ENCODE measurements around the gene TEDC1.

TEDC1 gene

DNA sequence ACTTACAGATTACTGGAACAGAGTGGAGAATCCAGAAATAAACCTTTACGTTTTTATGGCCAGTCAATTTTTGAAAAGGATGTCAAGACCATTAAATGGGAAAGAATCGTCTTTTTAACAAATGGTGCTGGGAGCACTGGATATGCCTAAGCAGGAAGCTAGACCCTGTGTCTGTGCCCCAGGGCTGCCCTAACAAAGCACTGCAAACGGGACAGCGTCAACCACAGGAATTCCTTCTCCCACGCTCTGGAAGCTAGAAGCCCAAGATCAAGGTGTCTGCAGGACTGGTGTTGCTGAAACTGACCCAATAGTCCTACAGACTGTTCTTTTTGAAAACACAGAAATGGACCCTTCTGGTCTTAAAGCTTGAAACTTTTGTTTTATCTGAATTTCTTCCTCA lies 26.1 kb downstream of the TEDC1 start:
- in situ Hi-C loops (cut with HindIII; ENCODE audit: low sequenced_read_pairs) = no loop called here

DNA sequence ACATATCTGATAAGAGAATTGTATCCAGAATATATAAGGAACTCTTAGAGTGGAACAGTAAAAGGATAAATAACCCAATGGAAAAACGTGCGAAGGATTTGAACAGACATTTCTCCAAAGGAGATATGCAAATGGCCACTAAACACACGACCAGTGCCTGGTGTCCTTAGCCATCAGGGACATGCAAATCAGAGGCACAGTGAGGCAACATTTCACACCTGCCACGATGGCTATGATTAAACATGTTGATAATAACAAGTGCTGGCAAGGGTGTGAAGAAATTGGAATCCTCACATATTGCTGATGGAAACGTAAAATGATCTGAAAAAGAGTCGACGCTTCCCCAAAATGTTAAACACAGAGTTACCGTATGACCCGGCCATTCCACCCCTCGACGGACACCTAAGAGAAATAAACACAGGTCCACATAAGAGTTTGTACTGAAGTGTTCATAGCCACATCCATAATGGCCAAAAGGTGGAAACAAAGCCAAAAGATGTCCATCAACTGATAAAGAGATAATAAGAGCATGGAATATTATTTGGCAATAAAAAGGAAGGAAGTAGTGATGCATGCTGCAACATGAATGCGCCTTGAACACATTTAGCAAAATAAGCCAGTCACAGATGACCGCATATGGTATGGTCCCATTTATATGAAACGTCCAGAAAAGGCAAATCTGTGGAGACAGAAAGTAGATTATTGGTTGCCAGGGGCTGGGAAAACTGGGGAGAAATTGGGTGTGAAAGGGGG lies 29.1 kb downstream of the TEDC1 start:
- in situ Hi-C loops (cut with HindIII; ENCODE audit: low sequenced_read_pairs) = no loop called here

- in situ Hi-C loops (cut with HindIII; ENCODE audit: low sequenced_read_pairs) = no loop called here
Observed at GRCh38 chr14:105525326-105525725, 34.3 kb downstream of the TEDC1 start.

DNA sequence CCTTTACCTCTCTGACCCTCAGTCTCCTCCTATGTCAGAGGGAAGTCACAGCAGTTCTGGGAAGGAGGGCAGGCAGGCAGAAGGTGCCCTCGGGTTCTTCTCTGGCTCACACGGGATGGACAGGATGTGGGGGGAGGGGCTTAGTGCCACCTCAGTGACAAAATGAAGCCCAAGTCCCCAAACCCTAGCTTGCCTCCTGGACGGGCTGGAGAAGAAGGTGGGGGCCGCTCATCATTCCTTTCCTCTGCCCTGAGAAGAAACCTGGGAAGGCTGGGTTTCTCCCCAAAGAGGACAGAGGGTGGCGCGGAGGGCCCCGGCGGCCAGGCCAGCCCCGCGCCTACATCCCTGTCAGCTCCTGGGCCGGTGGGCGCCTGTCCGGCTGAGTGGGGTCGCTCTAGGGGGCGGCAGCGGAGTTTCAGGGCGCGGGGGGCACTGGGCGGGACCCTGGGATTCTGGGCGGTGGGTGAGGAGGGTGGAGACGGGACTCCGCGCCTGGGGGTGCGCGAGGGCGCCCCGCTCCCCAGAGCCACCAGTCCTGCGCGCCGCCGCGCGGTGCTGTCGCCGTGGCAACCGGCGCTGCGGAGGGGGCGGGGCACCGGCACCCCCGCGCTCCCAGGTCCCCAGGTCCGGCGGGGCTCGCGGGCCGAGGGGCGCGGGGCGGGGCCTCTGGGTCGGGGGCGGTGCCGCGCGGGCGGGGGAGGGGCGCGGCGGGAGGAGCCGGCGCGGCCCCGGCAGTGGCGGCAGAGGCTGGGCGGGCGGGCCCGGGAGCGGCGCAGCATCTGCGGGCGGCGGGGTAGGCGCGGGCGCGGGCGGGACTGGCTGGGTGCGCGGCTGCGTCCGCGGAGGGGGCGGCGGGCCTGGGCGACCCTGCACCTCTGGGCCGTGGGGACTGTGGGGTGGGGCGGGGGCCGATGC lies 35.1 kb downstream of the TEDC1 start, which contains the start of gene TMEM121:
TSS of gene TMEM121 (plus strand) at position 723 of the 915 bp plus-strand sequence. CDS start 2,252 bp downstream, outside the sequence.
- in situ Hi-C loops (cut with HindIII; ENCODE audit: low sequenced_read_pairs) = no loop called here

- in situ Hi-C loops (cut with HindIII; ENCODE audit: low sequenced_read_pairs) = no loop called here
Observed at GRCh38 chr14:105526776-105527380, 35.8 kb downstream of the TEDC1 start.

GRCh38 chr14:105527381-105527825 lies 36.4 kb downstream of the TEDC1 start:
- in situ Hi-C loops (cut with HindIII; ENCODE audit: low sequenced_read_pairs) = no loop called here

DNA sequence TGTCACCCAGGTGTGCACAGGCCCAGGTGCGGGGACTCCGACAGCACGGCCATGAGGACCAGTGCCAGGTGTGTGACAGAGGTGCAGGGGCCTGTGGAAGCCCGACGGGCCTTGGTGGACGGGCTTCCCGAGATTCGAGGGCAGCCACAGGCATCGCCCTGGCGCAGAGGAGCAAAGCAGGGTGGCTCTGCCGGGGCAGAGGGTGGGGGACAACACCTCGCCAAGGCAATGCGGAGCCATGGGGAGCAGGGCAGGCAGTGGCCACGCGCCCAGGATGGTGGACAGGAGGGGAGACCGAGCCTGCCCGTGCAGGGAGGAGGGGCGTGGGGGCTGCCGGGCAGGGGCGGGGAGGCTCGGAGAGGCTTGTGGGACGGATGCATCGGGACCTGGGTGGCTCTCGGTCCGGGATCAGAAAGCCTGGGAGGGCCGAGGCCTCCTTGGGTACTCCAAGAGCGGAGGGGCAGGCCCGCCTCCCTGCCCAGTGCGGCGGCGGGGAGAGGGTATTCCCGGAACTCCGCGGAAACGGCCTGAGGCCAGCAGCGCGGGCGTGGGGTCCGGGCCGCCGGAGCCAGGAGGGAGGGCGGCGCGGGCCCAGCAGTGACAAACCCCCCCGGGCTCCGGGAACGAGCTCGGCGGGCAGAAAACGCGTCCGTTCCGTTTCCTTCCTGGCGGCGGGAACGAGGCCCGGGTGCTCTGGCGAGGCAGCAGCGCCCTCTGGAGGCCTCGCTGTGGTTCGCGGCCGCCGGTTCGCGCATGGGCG lies 37.0 kb downstream of the TEDC1 start:
- in situ Hi-C loops (cut with HindIII; ENCODE audit: low sequenced_read_pairs) = no loop called here

DNA sequence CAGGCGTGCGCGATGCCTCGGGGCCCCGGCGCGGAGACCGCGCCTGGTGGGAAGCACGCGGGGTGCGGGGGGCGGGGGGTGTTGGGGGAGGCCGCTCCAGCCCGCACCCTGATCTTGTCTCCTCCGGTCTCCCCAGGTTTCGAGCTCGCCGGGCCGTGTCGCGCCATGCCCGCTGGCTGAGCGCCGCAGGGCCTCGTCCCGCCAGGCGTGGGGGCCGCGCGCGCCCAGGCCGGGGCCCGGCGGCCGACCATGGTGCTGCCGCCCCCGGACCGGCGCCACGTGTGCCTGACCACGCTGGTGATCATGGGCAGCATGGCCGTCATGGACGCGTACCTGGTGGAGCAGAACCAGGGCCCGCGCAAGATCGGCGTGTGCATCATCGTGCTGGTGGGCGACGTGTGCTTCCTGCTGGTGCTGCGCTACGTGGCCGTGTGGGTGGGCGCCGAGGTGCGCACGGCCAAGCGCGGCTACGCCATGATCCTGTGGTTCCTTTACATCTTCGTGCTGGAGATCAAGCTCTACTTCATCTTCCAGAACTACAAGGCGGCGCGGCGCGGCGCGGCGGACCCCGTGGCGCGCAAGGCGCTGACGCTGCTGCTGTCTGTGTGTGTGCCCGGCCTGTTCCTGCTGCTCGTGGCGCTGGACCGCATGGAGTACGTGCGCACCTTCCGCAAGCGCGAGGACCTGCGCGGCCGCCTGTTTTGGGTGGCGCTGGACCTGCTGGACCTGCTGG lies 37.7 kb downstream of the TEDC1 start:
- in situ Hi-C loops (cut with HindIII; ENCODE audit: low sequenced_read_pairs) = no loop called here

GRCh38 chr14:105529319-105529568 lies 38.2 kb downstream of the TEDC1 start:
- in situ Hi-C loops (cut with HindIII; ENCODE audit: low sequenced_read_pairs) = no loop called here

- in situ Hi-C loops (cut with HindIII; ENCODE audit: low sequenced_read_pairs) = no loop called here
Observed at GRCh38 chr14:105529569-105530284, 38.7 kb downstream of the TEDC1 start.

DNA sequence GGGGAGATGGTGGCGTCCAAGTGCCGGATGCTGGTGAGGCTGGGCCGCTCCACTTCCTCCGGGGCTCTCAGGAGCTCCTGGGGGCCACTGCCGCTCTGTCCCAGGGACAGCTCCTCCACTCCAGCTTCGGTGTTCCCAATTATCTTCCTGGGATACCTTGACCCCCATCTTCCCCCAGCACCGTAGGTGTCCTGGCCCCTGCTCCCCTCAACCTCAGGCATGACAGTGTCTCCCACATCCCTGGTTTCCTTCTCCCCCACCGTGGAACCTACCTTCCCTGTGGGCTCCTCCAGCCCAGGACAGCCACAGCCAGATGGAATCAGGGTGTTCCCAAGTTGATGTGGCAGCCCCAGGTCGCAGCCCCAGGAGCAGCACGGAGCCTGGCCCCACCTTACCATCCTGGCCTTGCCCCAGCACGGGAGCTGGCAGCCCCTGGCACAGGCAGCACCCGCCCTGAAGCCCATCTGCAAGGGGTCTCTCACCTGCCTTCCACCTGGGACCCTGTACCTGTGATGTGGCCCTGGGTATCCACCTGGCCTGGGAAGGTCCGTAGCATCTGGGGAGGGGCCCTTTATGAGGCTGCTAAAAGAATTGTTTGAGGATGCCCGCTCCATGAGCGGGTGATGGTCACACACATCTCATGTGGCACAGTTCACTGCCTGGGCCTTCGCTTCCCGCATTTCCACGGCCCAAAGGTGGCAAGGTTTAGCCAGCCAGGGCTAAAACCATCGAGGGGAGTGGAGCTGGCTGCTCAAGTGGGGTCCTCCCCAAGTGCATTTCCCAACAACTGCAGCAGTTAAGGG lies 39.4 kb downstream of the TEDC1 start:
- in situ Hi-C loops (cut with HindIII; ENCODE audit: low sequenced_read_pairs) = no loop called here

- in situ Hi-C loops (cut with HindIII; ENCODE audit: low sequenced_read_pairs) = no loop called here
Observed at GRCh38 chr14:105531088-105531893, 40.2 kb downstream of the TEDC1 start.

GRCh38 chr14:105531894-105532623 lies 41.0 kb downstream of the TEDC1 start:
- in situ Hi-C loops (cut with HindIII; ENCODE audit: low sequenced_read_pairs) = no loop called here

DNA sequence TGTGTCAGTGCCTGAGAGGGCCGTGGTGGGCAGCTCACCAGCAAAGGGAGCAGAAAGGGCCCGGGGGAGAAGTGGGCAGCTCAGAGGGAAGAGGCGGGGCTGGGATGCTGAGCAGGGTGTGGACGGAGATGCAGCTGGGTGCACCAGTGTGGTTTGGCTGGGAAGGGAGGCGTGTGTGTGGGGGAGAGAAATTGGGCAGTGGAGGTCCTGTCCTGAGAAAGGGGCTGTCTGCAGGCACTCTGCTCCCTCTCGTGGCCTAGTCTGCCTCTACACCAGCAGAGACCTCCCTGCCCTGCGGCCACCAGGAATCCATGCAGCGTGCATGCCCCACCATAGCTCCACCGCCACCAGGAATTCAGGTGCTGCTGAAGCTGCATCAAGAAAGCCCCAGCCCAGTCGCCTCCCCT lies 41.7 kb downstream of the TEDC1 start:
- in situ Hi-C loops (cut with HindIII; ENCODE audit: low sequenced_read_pairs) = no loop called here

- in situ Hi-C loops (cut with HindIII; ENCODE audit: low sequenced_read_pairs) = no loop called here
Observed at GRCh38 chr14:105533391-105533790, 42.3 kb downstream of the TEDC1 start.

DNA sequence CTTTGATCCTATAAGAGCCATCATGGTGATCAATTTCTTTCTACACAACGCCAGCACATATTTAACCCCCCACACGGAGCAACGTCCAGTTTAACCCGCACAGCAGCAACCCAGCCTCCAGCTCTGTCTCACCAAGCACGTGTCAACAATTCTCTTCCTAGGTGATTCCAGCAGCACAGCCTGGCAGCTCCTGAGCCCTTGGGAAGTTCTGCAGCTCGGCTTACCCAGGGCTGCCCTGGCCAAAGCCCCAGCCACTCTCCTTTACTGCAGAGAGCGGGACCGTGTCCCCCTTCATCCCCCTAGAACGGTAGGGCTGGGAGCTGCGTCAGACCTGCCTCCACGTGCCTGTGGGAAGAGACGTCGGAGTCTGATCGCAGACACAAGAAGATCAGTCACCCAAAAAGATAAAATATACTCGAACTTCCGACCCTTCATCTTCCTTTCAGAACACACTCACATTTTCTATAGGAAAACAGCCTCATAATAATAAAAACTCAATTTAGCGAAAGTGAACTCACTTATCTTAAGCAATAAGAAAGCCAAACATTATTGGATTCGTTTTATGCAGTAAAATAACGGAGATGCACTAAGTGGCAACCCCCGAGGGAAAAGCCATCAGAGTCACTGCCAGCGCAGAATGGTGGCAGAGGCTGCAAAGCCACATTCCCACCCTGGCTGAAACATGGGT lies 42.9 kb downstream of the TEDC1 start:
- in situ Hi-C loops (cut with HindIII; ENCODE audit: low sequenced_read_pairs) = no loop called here

DNA sequence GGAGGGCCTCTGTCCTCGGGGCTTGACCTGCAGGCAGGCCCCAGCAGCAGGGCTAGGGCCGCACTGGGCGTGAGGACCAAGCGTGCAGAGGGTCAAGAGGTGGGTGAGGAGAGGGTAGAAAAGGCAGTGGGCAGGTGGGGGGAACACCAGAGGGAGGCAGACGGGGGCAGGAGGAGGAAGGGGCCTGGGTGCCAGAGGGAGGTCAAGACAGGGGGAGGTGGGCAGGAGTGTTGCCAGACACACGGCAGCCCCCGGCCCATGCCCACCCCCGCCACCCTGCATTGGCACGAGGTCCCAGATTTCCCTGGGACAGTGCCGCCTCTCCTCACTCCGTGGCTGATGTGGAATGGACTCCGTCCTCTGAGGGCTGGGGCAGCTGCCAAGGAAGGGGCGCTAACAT lies 43.5 kb downstream of the TEDC1 start:
- in situ Hi-C loops (cut with HindIII; ENCODE audit: low sequenced_read_pairs) = no loop called here

All from endothelial cell of hepatic sinusoid (primary cell).